Urinary bladder (tissue), 4 donors: ENCODE results near the gene MAGI1. TPM values are rescaled to one million over a fixed set of nuclear protein-coding genes. Genes with fewer than 3 reads are reported as not detected.

Experiments used
- DNase-seq: peaks from one replicate; pipeline ENCODE4 v3.0.0-alpha.2; 2015; ENCODE audit errors: extremely low spot score
- H3K27ac ChIP-seq: one replicate; pipeline ENCODE4 v1.5.1; 2013; ENCODE audit warnings: low read depth, mild to moderate bottlenecking, moderate library complexity
- H3K36me3 ChIP-seq: one replicate; pipeline ENCODE4 v1.6.1; 2013; ENCODE audit warnings: mild to moderate bottlenecking, moderate library complexity; ENCODE audit not compliant: insufficient read depth
- H3K4me1 ChIP-seq: one replicate; pipeline ENCODE4 v1.6.1; 2013; ENCODE audit warnings: mild to moderate bottlenecking, moderate library complexity; ENCODE audit not compliant: insufficient read depth
- H3K4me3 ChIP-seq: one replicate; pipeline ENCODE4 v1.5.1; 2013; ENCODE audit warnings: low read depth, low read length
- WGBS: extraction: QIAGEN DNeasy Blood & Tissue Kit; methylation state at CpG from one replicate; pipeline ENCODE4 v1.1.7; 2013; 5-methylcytosine and 5-hydroxymethylcytosine counted together
- polyA plus RNA-seq: library from polyadenylated mRNA; stranded (reverse); fragments of 200-250 nt; gene quantifications from one replicate; pipeline ENCODE4 v1.2.3, GENCODE V29; 2013
- small RNA-seq: library from RNA; depleted of rRNA; stranded (forward); fragments of <200 nt; gene quantifications from one replicate; pipeline ENCODE3, GENCODE V24; 2014
- total RNA-seq: library from RNA; depleted of rRNA; stranded (reverse); fragments of >200 nt; gene quantifications from one replicate; pipeline ENCODE4 v1.2.3, GENCODE V29; 2014
- donor health status: healthy with polysubstance abuse.
- donor health status: healthy.

The MAGI1 gene
- total and polyA plus RNA-seq, 2 donors, result 9.7 to 46.7 TPM

DNA sequence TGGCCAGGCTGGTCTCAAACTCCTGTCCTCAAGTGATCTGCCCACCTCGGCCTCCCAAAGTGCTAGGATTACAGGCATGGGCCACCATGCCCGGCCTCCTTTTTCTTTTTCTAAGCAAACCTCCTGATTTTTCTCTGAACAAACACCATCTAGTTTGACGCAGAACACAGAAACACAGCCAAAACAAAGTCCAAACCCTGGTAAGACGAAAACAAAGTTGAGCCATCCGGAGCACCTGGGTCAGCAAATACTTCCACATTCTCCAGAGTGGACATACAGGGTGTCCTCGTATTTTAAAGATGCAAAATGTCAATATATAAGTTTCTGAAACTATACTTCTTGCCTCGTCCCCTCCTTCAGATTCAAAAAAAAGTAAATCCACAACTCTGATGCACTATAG lies 715.8 kb downstream of the MAGI1 start:
- H3K27ac ChIP-seq, result no peak overlapping the region
- H3K4me1 ChIP-seq, result no peaks in the 10 kb centered on the region
- no peak for DNase-seq
- H3K36me3 ChIP-seq, result no peaks in the 10 kb centered on the region
- no peak overlapping the region for H3K4me3 ChIP-seq
- 92% methylated on average over 7 of the region's 7 CpGs for WGBS

DNA sequence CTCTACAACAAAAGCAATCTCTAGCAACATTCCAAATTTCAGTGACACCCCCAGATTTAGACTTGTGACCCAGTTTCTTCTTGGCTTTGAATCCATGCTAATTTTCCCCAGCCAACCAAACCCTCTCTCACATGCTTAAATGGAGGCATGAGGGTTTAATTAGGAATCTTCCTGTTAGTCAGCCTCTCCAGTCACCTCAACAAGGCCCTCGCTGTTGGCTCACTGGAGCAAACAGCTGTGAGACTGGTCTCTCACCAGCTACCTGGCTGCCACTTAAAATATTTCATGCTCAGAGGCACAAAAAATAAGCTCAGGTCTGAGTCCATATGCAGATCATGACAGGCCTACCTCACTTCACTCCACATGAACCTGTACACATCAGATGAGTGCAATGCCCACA lies 720.5 kb downstream of the MAGI1 start:
- Histone ChIP-seq H3K27ac (no peak overlapping the region), H3K36me3 (no peaks in the 10 kb centered on the region), H3K4me3 (no peak overlapping the region), H3K4me1 (no peaks in the 10 kb centered on the region)
- DNase-seq, result no peak
- WGBS, result 93% methylated on average over 1 of the region's 1 CpG

DNA sequence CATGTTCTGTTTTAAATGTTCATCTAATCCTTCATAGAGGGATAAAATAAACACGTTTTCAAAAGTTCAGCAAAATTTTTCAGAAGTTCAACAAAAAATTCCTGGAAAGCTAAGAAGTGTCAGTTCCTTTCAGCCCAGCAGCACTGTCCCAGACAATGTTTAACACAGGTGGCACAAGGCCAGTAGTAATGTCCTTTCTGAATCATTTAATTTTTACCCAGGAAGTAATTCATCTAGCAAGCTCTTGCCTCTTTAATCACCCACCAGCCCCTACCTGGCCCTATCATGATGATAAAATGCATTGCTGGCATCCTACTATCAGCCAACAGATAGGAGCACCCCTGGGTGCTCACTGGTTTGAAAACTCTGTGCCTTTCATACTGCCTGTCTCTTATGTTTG lies 723.8 kb downstream of the MAGI1 start:
- Histone ChIP-seq H3K27ac (no peak overlapping the region), H3K36me3 (no peaks in the 10 kb centered on the region), H3K4me1 (no peaks in the 10 kb centered on the region), H3K4me3 (no peak overlapping the region)
- DNase-seq, result no peak
- WGBS, result 48% methylated on average over 1 of the region's 1 CpG

DNA sequence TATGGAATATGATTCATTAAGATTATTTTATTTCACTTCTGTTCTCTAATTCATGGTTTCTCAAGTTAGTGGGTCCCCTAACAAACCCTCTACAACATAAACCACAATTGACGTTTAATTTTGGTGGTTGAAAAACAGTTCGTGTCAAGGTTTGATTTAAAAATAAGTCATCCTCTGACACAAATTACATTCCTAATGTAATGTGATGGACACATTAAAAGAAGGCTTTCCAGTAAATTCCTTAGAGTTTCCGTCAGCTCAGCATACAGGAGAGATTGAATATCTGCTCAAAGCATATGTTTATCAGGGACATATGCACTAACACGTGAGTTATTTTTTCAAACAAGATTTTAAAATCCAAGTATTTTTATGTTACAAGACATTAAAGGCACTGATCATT lies 724.4 kb downstream of the MAGI1 start:
- Histone ChIP-seq H3K4me3 (no peak overlapping the region), H3K4me1 (no peaks in the 10 kb centered on the region), H3K36me3 (no peaks in the 10 kb centered on the region), H3K27ac (no peak overlapping the region)
- no peak for DNase-seq
- WGBS, result 72% methylated on average over 4 of the region's 4 CpGs

DNA sequence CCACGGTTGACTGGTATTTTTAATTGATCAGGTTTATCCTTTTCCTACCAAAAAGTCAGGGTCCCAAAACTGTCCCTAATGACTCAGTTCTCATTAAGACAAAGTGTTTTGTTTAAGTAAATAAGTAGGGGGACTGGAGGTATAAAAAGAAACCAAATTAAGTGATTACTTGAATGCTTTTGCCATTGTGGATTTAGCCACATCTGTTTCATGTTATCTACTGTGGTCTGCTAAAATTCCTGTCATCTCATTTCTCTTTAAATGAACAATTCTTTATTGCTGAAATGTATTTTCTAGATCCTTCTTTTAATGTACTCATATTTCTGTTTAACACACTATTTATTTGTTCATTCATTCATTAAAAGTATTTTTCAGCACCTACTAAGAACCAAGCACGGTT lies 725.1 kb downstream of the MAGI1 start:
- 84% methylated on average over 2 of the region's 2 CpGs for WGBS
- no peak for DNase-seq
- Histone ChIP-seq H3K4me1 (no peaks in the 10 kb centered on the region), H3K36me3 (no peaks in the 10 kb centered on the region), H3K4me3 (no peak overlapping the region), H3K27ac (no peak overlapping the region)

DNA sequence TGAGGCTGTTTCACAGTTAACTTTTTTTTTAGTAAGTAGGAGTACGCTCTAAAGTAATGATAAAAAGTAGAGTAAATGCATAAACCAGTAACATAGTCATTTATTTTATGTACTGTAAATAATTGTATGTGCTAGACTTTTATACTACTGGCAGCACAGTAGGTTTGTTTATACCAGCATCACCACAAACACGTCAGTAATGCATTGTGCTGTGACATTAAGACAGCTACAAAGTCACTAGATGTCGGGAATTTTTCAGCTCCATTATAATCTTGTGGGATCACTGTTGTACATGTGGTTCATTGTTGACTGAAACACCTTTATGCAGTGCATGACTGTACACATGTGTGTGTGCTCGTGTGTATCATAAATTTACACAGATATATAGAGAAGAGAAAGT lies 732.9 kb downstream of the MAGI1 start:
- no peak overlapping the region for H3K27ac ChIP-seq
- DNase-seq, result no peak
- H3K4me1 ChIP-seq, result no peaks in the 10 kb centered on the region
- H3K4me3 ChIP-seq, result no peak overlapping the region
- WGBS, result 72% methylated on average over 4 of the region's 4 CpGs
- H3K36me3 ChIP-seq, result no peaks in the 10 kb centered on the region

Small RNA genes within 50 kb of the gene (small RNA-seq; reads per million reads assigned to genes)
- gene RF00019, result not detected

Other genes starting within 250 kb of the MAGI1 start
- 21.6 TPM for gene SLC25A26, start 182.1 kb upstream of the MAGI1 start, total RNA-seq
- 19.1 TPM for gene SLC25A26, start 182.1 kb upstream of the MAGI1 start, polyA plus RNA-seq